Mesothelial cell of epicardium (in vitro differentiated cells): ENCODE results near the gene EFHD2. TPM values are rescaled to one million over a fixed set of nuclear protein-coding genes. Genes with fewer than 3 reads are reported as not detected.

Experiments
- DNase-seq, 2 experiments: peaks; one replicate each; pipeline ENCODE4 v3.0.0; 2021; ENCODE audit warnings: low spot score in 2 of 2; ENCODE audit not compliant: unreplicated experiment in 2 of 2
- H3K27ac Mint-ChIP-seq: 2 replicates; pipeline ENCODE4 v1.8.0; 2021; ENCODE audit warnings: mixed read lengths
- H3K27me3 Mint-ChIP-seq: 2 replicates; pipeline ENCODE4 v1.8.0; 2021; ENCODE audit warnings: low read depth, mixed read lengths
- H3K36me3 Mint-ChIP-seq: 2 replicates; pipeline ENCODE4 v1.8.0; 2021; ENCODE audit warnings: mixed read lengths
- H3K4me1 Mint-ChIP-seq: 2 replicates; pipeline ENCODE4 v1.8.0; 2021; ENCODE audit warnings: mixed read lengths
- H3K4me3 Mint-ChIP-seq: 2 replicates; pipeline ENCODE4 v1.8.0; 2021; ENCODE audit warnings: mild to moderate bottlenecking, moderate library complexity, mixed read lengths
- H3K9me3 Mint-ChIP-seq: 2 replicates; pipeline ENCODE4 v1.8.0; 2021; ENCODE audit warnings: mixed read lengths
- total RNA-seq: library from RNA; stranded (reverse); gene quantifications from 3 replicates; pipeline ENCODE4 v1.2.1, GENCODE V29; 2021
- TF ChIP-seq, protein P1 (sequence below): fragments of 200-600 bp; sonication (generic); IDR thresholded peaks from one replicate; pipeline ENCODE4 v1.5.0; 2021; ENCODE audit warnings: antibody characterized with exemption; ENCODE audit not compliant: unreplicated experiment

EFHD2 gene
- total RNA-seq, 1 donor from 2014 or later: 16.2 TPM

DNA sequence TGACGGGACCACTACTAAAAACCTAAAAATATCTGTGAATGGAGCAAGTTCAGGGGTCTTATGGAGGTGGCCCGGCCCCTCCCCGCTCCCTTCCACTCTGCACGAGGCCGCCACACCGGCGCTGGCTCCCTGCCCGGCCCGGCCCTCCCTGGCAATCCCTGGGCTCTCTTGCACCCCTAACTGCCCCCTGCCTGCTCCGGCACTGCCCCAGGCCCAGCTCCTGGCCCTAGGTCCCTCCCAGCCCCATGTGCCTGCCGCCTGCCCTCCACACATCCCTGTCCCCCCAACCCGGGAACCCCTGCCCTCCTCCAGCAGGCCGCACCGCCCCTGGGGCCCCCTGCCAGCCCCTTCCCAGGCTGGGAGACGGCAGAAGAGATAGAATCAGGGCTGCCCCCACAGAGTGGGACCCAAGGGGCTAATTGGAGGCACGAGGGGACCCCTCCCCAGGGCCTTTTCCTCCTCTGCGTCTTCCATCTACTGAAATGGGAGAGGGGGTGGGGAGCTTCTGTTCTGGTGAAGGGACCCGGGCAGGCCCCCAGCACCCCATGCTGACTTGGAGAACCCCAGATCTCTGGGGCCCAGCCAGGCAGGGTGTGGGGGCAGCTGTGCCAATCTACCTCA, 19.2 kb downstream of the EFHD2 start:
- Mint-ChIP-seq H3K4me1 (peaks cover 15% of the 10 kb centered on the region), H3K27ac (no peak overlapping the region), H3K36me3 (peaks cover 4% of the 10 kb centered on the region), H3K4me3 (no peak overlapping the region), H3K9me3 (no peaks in the 10 kb centered on the region), H3K27me3 (no peaks in the 10 kb centered on the region)
- DNase-seq: no peak
- TF ChIP-seq, protein P1, sequence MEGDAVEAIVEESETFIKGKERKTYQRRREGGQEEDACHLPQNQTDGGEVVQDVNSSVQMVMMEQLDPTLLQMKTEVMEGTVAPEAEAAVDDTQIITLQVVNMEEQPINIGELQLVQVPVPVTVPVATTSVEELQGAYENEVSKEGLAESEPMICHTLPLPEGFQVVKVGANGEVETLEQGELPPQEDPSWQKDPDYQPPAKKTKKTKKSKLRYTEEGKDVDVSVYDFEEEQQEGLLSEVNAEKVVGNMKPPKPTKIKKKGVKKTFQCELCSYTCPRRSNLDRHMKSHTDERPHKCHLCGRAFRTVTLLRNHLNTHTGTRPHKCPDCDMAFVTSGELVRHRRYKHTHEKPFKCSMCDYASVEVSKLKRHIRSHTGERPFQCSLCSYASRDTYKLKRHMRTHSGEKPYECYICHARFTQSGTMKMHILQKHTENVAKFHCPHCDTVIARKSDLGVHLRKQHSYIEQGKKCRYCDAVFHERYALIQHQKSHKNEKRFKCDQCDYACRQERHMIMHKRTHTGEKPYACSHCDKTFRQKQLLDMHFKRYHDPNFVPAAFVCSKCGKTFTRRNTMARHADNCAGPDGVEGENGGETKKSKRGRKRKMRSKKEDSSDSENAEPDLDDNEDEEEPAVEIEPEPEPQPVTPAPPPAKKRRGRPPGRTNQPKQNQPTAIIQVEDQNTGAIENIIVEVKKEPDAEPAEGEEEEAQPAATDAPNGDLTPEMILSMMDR: no peak

DNA sequence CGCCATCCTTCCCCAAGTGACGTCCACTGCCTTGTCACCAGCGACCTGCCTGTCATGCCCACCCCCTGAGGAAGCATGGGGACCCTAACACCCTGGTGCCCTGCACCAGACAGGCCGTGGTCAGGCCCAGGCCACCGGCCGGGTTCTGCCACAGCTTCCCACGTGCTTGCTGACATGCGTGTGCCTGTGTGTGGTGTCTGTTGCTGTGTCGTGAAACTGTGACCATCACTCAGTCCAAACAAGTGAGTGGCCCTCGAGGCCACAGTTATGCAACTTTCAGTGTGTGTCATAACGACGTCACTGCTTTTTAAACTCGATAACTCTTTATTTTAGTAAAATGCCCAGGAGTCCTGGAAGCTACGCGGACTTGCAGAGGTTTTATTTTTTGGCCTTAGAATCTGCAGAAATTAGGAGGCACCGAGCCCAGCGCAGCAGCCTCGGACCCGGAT, 20.0 kb downstream of the EFHD2 start:
- H3K36me3 Mint-ChIP-seq: peaks cover 4% of the 10 kb centered on the region
- DNase-seq: no peak
- H3K4me1 Mint-ChIP-seq: peaks cover 15% of the 10 kb centered on the region
- TF ChIP-seq, protein P1: no peak
- no peak overlapping the region for H3K27ac Mint-ChIP-seq
- no peak overlapping the region for H3K4me3 Mint-ChIP-seq
- H3K27me3 Mint-ChIP-seq: no peaks in the 10 kb centered on the region
- no peaks in the 10 kb centered on the region for H3K9me3 Mint-ChIP-seq

DNA sequence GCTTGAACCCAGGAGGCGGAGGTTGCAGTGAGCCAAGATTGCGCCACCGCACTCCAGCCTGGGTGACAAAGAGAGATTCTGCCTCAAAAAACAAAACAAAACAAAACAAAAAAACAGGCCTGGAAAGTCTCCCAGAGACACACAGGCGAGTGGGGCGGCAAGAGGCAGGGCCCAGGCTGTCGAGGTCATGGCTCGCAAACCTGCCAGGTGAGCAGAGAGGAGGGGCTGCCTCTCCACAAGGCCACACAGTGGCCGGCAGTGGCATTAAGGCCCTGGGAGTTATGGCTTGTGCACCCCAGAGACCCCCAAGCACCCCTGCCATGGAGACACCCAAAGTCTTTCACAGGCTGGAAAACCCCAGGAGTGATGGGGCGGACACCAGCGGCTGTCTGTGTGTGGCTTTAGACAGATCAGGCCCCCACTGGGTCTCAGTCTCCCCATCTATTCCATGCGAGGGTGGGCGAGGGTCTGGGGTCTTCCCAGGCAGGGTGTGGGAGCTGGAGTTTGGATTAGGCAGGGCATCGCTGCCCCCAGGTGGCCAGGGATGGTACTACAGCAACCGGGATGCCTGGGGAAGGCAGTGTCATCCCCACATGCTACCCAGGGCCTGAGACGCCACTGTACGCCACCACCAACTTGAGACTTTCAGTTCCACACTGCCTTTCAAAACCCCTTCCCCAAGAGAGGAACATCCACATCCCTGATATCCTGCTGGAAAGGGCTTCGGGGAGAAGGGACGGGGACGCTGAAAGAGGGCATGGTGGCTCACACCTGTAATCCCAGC, 21.3 kb downstream of the EFHD2 start:
- no peaks in the 10 kb centered on the region for H3K9me3 Mint-ChIP-seq
- DNase-seq: peak; percentile 59 to 92

DNA sequence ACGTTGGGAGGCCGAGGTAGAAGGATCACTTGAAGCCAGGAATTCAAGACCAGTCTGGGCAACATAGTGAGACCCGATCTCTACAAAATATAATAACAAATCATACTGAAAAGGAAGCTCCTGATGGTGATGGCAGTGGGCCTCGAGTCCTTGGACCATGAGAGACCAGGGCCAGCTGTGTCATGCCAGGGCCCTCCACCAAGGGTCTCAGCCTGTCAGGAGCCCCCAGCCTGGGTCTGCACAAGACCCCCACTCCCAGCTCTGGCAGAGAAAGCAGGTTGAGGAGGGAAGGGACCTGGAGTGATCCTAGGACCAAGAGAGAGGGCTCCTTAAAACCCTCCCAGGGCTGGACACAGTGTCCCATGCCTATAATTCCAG, 21.9 kb downstream of the EFHD2 start:
- no peaks in the 10 kb centered on the region for H3K9me3 Mint-ChIP-seq
- no peak overlapping the region for H3K4me3 Mint-ChIP-seq
- no peaks in the 10 kb centered on the region for H3K36me3 Mint-ChIP-seq
- TF ChIP-seq, protein P1: no peak
- DNase-seq: no peak
- peak overlapping the region; percentile 59 for H3K27ac Mint-ChIP-seq
- H3K27me3 Mint-ChIP-seq: no peaks in the 10 kb centered on the region
- peaks cover 8% of the 10 kb centered on the region for H3K4me1 Mint-ChIP-seq

More for the DNA sequence above, 21.3 kb downstream of the EFHD2 start:
- Mint-ChIP-seq H3K36me3 (peaks cover 4% of the 10 kb centered on the region), H3K27me3 (no peaks in the 10 kb centered on the region), H3K27ac (peak overlapping the region; percentile 59), H3K4me3 (no peak overlapping the region), H3K4me1 (peaks cover 14% of the 10 kb centered on the region)
- TF ChIP-seq, protein P1: peak; percentile 93

DNA sequence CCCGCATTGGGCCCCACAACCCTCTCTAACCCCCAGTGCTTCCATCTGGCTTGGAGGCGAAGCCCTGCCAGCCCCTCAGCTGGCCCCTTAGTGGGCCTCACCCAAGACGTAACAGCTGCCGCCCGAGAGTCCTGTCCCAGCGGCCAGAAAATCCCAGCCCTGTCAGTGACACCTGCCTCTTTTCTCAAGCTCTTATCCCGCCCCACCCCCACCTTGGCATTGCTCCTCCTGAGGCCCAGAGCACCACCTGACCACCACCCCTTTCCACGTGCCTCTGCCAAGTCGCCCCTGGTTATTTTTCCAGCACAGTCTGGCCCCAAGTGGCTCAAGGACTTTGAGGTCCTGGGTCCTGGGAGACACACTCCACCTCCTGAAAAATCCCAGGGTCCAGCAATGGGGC, 22.6 kb downstream of the EFHD2 start:
- no peak for DNase-seq
- Mint-ChIP-seq H3K27me3 (no peaks in the 10 kb centered on the region), H3K27ac (no peak overlapping the region), H3K4me1 (peaks cover 6% of the 10 kb centered on the region), H3K9me3 (no peaks in the 10 kb centered on the region), H3K4me3 (no peak overlapping the region), H3K36me3 (no peaks in the 10 kb centered on the region)
- TF ChIP-seq, protein P1: no peak
